SK-N-SH (cell line): ENCODE results near the gene SHMT1. TPM values are rescaled to one million over a fixed set of nuclear protein-coding genes. Genes with fewer than 3 reads are reported as not detected.

Experiments
- CTCF ChIA-PET: fragments of 300-600, 350-600 bp; formaldehyde crosslinking; extraction: SDS; loops from one replicate; lab custom pipeline; 2021; lab: Yijun Ruan, JAX
- POLR2A ChIA-PET: fragments of 350-600 bp; sonication (Branson Sonifier 250); formaldehyde crosslinking; extraction: SDS; loops from one replicate; lab custom pipeline; 2020; ENCODE audit warnings: antibody characterized with exemption, inconsistent platforms; lab: Yijun Ruan, JAX
- DNase-seq: peaks from one replicate; pipeline ENCODE4 v3.0.0; 2012
- H2AFZ ChIP-seq: fragments of 200-600 bp; sonication (generic); 2 replicates; pipeline ENCODE4 v1.8.1; 2016; ENCODE audit warnings: antibody characterized with exemption, mild to moderate bottlenecking, low read depth
- H3F3A ChIP-seq: fragments of 200-600 bp; sonication (generic); replicated peaks from 2 replicates; pipeline ENCODE3; 2016; ENCODE audit warnings: antibody characterized with exemption, mild to moderate bottlenecking; ENCODE audit not compliant: insufficient read depth
- H3K27ac ChIP-seq, 2 experiments: fragments of 200-500 bp in 1 of 2; fragments of 200-600 bp in 1 of 2; sonication (Bioruptor generic) in 1 of 2; sonication (generic), shearing (Covaris generic) in 1 of 2; 2 replicates each; pipeline versions ENCODE4 v1.5.1 to v1.6.1; 2014 to 2016; ENCODE audit warnings: low read depth in 2 of 2, inconsistent platforms in 1 of 2, low read length in 1 of 2, mild to moderate bottlenecking in 1 of 2, mixed read lengths in 1 of 2
- H3K27me3 ChIP-seq: fragments of 200-600 bp; sonication (generic), shearing (Covaris generic); 2 replicates; pipeline ENCODE4 v1.6.1; 2016; ENCODE audit warnings: mixed run types; ENCODE audit not compliant: insufficient read depth
- H3K36me3 ChIP-seq, 2 experiments: fragments of 200-500 bp in 1 of 2; fragments of 200-600 bp in 1 of 2; sonication (Bioruptor generic) in 1 of 2; sonication (generic) in 1 of 2; replicated peaks in 1 of 2; 2 replicates each; pipeline versions ENCODE3 to v1.5.1; 2014 to 2016; ENCODE audit warnings: low read length in 1 of 2, mild to moderate bottlenecking in 1 of 2; ENCODE audit not compliant: insufficient read depth in 2 of 2, control insufficient read depth in 1 of 2
- H3K4me1 ChIP-seq, 2 experiments: fragments of 200-500 bp in 1 of 2; fragments of 200-600 bp in 1 of 2; sonication (Bioruptor generic) in 1 of 2; sonication (generic), shearing (Covaris generic) in 1 of 2; 2 replicates each; pipeline versions ENCODE4 v1.5.1 to v1.6.1; 2014 to 2016; ENCODE audit warnings: low read depth in 1 of 2, low read length in 1 of 2, mixed run types in 1 of 2; ENCODE audit not compliant: insufficient read depth in 2 of 2, control insufficient read depth in 1 of 2
- H3K4me2 ChIP-seq: fragments of 200-600 bp; sonication (generic), shearing (Covaris generic); 2 replicates; pipeline ENCODE4 v1.6.1; 2017; ENCODE audit warnings: mixed run types
- H3K4me3 ChIP-seq, 2 experiments: fragments of 200-500 bp in 1 of 2; fragments of 200-600 bp in 1 of 2; sonication (Bioruptor generic) in 1 of 2; sonication (generic), shearing (Covaris generic) in 1 of 2; 2 replicates each; pipeline versions ENCODE4 v1.5.1 to v1.8.1; 2014 to 2016; ENCODE audit warnings: low read depth in 2 of 2, inconsistent platforms in 1 of 2, low read length in 1 of 2, mild to moderate bottlenecking in 1 of 2, mixed read lengths in 1 of 2, moderate library complexity in 1 of 2
- H3K79me2 ChIP-seq: fragments of 200-600 bp; sonication (generic); 2 replicates; pipeline ENCODE4 v1.8.1; 2017; ENCODE audit warnings: mild to moderate bottlenecking; ENCODE audit not compliant: insufficient read depth
- H3K9ac ChIP-seq: fragments of 200-600 bp; sonication (generic); 2 replicates; pipeline ENCODE4 v1.6.1; 2017; ENCODE audit warnings: mixed run types
- H3K9me2 ChIP-seq: fragments of 200-600 bp; sonication (generic); 2 replicates; pipeline ENCODE4 v1.6.1; 2017; ENCODE audit warnings: mixed run types
- H3K9me3 ChIP-seq: fragments of 200-600 bp; sonication (generic); 2 replicates; pipeline ENCODE4 v1.6.1; 2017; ENCODE audit warnings: mixed run types, mild to moderate bottlenecking, moderate library complexity
- H4K20me1 ChIP-seq: fragments of 200-600 bp; sonication (generic); 2 replicates; pipeline ENCODE4 v1.6.1; 2017; ENCODE audit warnings: mild to moderate bottlenecking, mixed run types; ENCODE audit not compliant: insufficient read depth
- MXI1 ChIP-seq: IDR thresholded peaks from 2 replicates; pipeline ENCODE4 v1.6.1; 2012; ENCODE audit warnings: mild to moderate bottlenecking, low read depth, low read length, improper control_type of control experiment
- NRF1 ChIP-seq: IDR thresholded peaks from 2 replicates; pipeline ENCODE4 v1.6.1; 2012; ENCODE audit warnings: low read depth, mild to moderate bottlenecking, low read length
- SIN3A ChIP-seq: IDR thresholded peaks from 2 replicates; pipeline ENCODE4 v1.6.1; 2012; ENCODE audit warnings: low read depth, mild to moderate bottlenecking, low read length, moderate library complexity, borderline replicate concordance
- SMC3 ChIP-seq: IDR thresholded peaks from 2 replicates; pipeline ENCODE4 v1.6.1; 2012; ENCODE audit warnings: low read depth, low read length, improper control_type of control experiment
- TEAD4 ChIP-seq: IDR thresholded peaks from 2 replicates; pipeline ENCODE4 v1.4.0; 2012; ENCODE audit warnings: mild to moderate bottlenecking, borderline replicate concordance; ENCODE audit not compliant: insufficient read depth
- WGBS: methylation state at CpG from one replicate; pipeline ENCODE4 v1.1.6; 2017; ENCODE audit warnings: low lambda C conversion rate; 5-methylcytosine and 5-hydroxymethylcytosine counted together
- polyA plus RNA-seq, 3 experiments: library from polyadenylated mRNA; depleted of rRNA; stranded (reverse); fragments of >200 nt; gene quantifications; 2 replicates each; pipeline ENCODE4 v1.2.3, GENCODE V29; 2012
- TF ChIP-seq, protein P1 (sequence below): fragments of 200-600 bp; sonication (generic); IDR thresholded peaks from 2 replicates; pipeline ENCODE4 v1.6.1; 2017; ENCODE audit warnings: antibody characterized with exemption, mild to moderate bottlenecking, moderate library complexity
- TF ChIP-seq, protein P2 (sequence below): fragments of 150-350 bp; IDR thresholded peaks from 2 replicates; pipeline ENCODE4 v1.6.1; 2017; ENCODE audit warnings: antibody characterized with exemption, low read length, low read depth, borderline replicate concordance
- TF ChIP-seq, protein P3 (sequence below): IDR thresholded peaks from 2 replicates; pipeline ENCODE4 v1.6.1; 2012; ENCODE audit warnings: mild to moderate bottlenecking, low read depth, low read length, moderate library complexity
- TF ChIP-seq, protein P4 (sequence below): IDR thresholded peaks from 2 replicates; pipeline ENCODE4; 2012

The SHMT1 gene
- polyA plus RNA-seq, 1 of the 3 experiments (the other 2 are of a cell fraction): 17.0 TPM

DNA sequence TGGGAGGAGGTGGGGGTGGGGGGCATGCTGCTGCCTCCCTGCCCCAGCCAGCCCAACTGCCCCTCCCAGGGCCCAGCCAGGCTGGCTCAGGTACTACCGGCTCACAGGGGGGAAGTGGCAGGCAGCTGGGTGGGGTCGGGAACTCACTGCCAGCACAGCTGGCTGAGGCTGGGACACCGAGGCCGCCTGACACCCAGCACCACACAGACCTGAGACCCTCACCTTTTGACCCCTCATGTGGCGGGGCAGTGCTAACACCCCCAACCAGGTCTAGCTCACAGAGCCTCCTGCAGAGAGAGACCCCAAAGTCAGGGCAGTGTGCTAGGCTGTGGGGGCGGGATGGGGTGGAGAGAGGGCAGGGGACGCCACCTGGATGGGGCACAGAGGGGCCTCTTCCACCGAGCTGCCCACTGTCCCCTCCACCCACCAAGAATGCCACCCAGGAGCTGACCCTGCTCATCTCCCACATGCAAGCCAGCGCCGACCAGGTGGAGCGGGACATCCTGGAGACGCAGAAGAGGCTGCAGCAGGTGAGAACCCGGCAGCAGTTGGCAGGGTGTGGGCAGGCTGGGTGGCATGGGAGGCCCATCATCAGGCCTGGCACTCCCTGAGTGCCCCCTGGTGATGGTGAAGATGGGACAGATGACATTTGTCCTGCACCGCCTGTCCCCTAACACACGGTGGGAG is 17.3 kb upstream of the SHMT1 start:
- WGBS: 85% methylated on average over 8 of the region's 15 CpGs
- CTCF ChIA-PET: no interaction called here
- Histone ChIP-seq H3K27me3 (no peaks in the 10 kb centered on the region), H3F3A (no peaks in the 10 kb centered on the region), H3K36me3 (no peaks in the 10 kb centered on the region), H3K9ac (no peak overlapping the region), H3K27ac (no peak overlapping the region), H3K4me1 (peaks cover 0 to 9% of the 10 kb centered on the region in 2 experiments; a peak in 1 of 4 replicates), H3K9me3 (no peaks in the 10 kb centered on the region), H3K4me2 (no peak overlapping the region), H2AFZ (no peak overlapping the region), H4K20me1 (no peaks in the 10 kb centered on the region), H3K4me3 (no peak overlapping the region), H3K9me2 (no peaks in the 10 kb centered on the region), H3K79me2 (no peaks in the 10 kb centered on the region)
- TF ChIP-seq NRF1 (no peak), SIN3A (no peak), MXI1 (no peak), SMC3 (no peak), TEAD4 (no peak)
- TF ChIP-seq, protein P1, sequence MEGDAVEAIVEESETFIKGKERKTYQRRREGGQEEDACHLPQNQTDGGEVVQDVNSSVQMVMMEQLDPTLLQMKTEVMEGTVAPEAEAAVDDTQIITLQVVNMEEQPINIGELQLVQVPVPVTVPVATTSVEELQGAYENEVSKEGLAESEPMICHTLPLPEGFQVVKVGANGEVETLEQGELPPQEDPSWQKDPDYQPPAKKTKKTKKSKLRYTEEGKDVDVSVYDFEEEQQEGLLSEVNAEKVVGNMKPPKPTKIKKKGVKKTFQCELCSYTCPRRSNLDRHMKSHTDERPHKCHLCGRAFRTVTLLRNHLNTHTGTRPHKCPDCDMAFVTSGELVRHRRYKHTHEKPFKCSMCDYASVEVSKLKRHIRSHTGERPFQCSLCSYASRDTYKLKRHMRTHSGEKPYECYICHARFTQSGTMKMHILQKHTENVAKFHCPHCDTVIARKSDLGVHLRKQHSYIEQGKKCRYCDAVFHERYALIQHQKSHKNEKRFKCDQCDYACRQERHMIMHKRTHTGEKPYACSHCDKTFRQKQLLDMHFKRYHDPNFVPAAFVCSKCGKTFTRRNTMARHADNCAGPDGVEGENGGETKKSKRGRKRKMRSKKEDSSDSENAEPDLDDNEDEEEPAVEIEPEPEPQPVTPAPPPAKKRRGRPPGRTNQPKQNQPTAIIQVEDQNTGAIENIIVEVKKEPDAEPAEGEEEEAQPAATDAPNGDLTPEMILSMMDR: no peak
- TF ChIP-seq, protein P2, sequence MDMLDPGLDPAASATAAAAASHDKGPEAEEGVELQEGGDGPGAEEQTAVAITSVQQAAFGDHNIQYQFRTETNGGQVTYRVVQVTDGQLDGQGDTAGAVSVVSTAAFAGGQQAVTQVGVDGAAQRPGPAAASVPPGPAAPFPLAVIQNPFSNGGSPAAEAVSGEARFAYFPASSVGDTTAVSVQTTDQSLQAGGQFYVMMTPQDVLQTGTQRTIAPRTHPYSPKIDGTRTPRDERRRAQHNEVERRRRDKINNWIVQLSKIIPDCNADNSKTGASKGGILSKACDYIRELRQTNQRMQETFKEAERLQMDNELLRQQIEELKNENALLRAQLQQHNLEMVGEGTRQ: no peak
- TF ChIP-seq, protein P3, sequence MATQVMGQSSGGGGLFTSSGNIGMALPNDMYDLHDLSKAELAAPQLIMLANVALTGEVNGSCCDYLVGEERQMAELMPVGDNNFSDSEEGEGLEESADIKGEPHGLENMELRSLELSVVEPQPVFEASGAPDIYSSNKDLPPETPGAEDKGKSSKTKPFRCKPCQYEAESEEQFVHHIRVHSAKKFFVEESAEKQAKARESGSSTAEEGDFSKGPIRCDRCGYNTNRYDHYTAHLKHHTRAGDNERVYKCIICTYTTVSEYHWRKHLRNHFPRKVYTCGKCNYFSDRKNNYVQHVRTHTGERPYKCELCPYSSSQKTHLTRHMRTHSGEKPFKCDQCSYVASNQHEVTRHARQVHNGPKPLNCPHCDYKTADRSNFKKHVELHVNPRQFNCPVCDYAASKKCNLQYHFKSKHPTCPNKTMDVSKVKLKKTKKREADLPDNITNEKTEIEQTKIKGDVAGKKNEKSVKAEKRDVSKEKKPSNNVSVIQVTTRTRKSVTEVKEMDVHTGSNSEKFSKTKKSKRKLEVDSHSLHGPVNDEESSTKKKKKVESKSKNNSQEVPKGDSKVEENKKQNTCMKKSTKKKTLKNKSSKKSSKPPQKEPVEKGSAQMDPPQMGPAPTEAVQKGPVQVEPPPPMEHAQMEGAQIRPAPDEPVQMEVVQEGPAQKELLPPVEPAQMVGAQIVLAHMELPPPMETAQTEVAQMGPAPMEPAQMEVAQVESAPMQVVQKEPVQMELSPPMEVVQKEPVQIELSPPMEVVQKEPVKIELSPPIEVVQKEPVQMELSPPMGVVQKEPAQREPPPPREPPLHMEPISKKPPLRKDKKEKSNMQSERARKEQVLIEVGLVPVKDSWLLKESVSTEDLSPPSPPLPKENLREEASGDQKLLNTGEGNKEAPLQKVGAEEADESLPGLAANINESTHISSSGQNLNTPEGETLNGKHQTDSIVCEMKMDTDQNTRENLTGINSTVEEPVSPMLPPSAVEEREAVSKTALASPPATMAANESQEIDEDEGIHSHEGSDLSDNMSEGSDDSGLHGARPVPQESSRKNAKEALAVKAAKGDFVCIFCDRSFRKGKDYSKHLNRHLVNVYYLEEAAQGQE: no peak
- TF ChIP-seq, protein P4, sequence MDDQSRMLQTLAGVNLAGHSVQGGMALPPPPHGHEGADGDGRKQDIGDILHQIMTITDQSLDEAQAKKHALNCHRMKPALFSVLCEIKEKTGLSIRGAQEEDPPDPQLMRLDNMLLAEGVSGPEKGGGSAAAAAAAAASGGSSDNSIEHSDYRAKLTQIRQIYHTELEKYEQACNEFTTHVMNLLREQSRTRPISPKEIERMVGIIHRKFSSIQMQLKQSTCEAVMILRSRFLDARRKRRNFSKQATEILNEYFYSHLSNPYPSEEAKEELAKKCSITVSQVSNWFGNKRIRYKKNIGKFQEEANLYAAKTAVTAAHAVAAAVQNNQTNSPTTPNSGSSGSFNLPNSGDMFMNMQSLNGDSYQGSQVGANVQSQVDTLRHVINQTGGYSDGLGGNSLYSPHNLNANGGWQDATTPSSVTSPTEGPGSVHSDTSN: no peak
- DNase-seq: no peak
- POLR2A ChIA-PET: no interaction called here
